MM.1S (cell line): ENCODE data around the gene NEURL1.

Experiments used
- DNase-seq: peaks from one replicate; pipeline ENCODE4 v3.0.0-alpha.2; 2015
- H2AFZ ChIP-seq: fragments of 300-600 bp; sonication (generic); 2 replicates; pipeline ENCODE4 v1.6.0; 2016; ENCODE audit warnings: antibody characterized with exemption, low read length
- H3F3A ChIP-seq: fragments of 300-600 bp; sonication (generic); 2 replicates; pipeline ENCODE4 v1.6.1; 2016; ENCODE audit warnings: mild to moderate bottlenecking, antibody characterized with exemption, low read length, moderate library complexity, mixed read lengths; ENCODE audit not compliant: insufficient read depth
- H3K27ac ChIP-seq: fragments of 300-600 bp; sonication (generic); 2 replicates; pipeline ENCODE4 v1.5.1; 2016; ENCODE audit warnings: mild to moderate bottlenecking, low read length
- H3K27me3 ChIP-seq: fragments of 300-600 bp; sonication (generic); replicated peaks from 2 replicates; pipeline ENCODE4 v1.6.0; 2016; ENCODE audit warnings: low read length; ENCODE audit not compliant: insufficient read depth
- H3K36me3 ChIP-seq: fragments of 300-600 bp; sonication (generic); replicated peaks from 2 replicates; pipeline ENCODE4 v1.6.1; 2016; ENCODE audit warnings: mild to moderate bottlenecking, low read length, mixed read lengths; ENCODE audit not compliant: insufficient read depth
- H3K4me1 ChIP-seq: fragments of 300-600 bp; sonication (generic); 2 replicates; pipeline ENCODE4 v1.6.1; 2016; ENCODE audit warnings: low read length, mixed read lengths
- H3K4me2 ChIP-seq: fragments of 300-600 bp; sonication (generic); 2 replicates; pipeline ENCODE4 v1.6.0; 2016; ENCODE audit warnings: low read depth, low read length
- H3K4me3 ChIP-seq: fragments of 300-600 bp; sonication (generic); 2 replicates; pipeline ENCODE4 v1.5.1; 2016; ENCODE audit warnings: low read length, mixed read lengths
- H3K79me2 ChIP-seq: fragments of 300-600 bp; sonication (generic); 2 replicates; pipeline ENCODE4 v1.6.1; 2016; ENCODE audit warnings: mixed run types, low read length, mixed read lengths
- H3K9ac ChIP-seq: fragments of 300-600 bp; sonication (generic); 2 replicates; pipeline ENCODE4 v1.6.1; 2016; ENCODE audit warnings: low read length, mixed read lengths
- H3K9me2 ChIP-seq: fragments of 300-600 bp; sonication (generic); replicated peaks from 2 replicates; pipeline ENCODE4 v1.6.1; 2016; ENCODE audit warnings: mild to moderate bottlenecking, low read length, mixed read lengths; ENCODE audit not compliant: insufficient read depth
- H3K9me3 ChIP-seq: fragments of 300-600 bp; sonication (generic); replicated peaks from 2 replicates; pipeline ENCODE4 v1.6.1; 2016; ENCODE audit warnings: mild to moderate bottlenecking, low read length, mixed read lengths; ENCODE audit not compliant: insufficient read depth
- H4K20me1 ChIP-seq: fragments of 300-600 bp; sonication (generic); 2 replicates; pipeline ENCODE4 v1.6.1; 2016; ENCODE audit warnings: mild to moderate bottlenecking, low read length, moderate library complexity, mixed read lengths; ENCODE audit not compliant: insufficient read depth
- EZH2 ChIP-seq: fragments of 300-600 bp; sonication (generic); optimal IDR thresholded peaks from 2 replicates; pipeline ENCODE3; 2017; ENCODE audit warnings: low read depth, mild to moderate bottlenecking, antibody characterized with exemption, low read length, mixed read lengths
- EZH2phosphoT487 ChIP-seq: fragments of 300-600 bp; sonication (generic); IDR thresholded peaks from 2 replicates; pipeline ENCODE4 v1.6.1; 2018; ENCODE audit warnings: antibody characterized with exemption, low read length
- TF ChIP-seq, protein P1 (sequence below): fragments of 300-600 bp; sonication (generic); IDR thresholded peaks from 2 replicates; pipeline ENCODE4 v1.5.1; 2016; ENCODE audit warnings: antibody characterized with exemption, low read length, mixed read lengths

NEURL1 gene

DNA sequence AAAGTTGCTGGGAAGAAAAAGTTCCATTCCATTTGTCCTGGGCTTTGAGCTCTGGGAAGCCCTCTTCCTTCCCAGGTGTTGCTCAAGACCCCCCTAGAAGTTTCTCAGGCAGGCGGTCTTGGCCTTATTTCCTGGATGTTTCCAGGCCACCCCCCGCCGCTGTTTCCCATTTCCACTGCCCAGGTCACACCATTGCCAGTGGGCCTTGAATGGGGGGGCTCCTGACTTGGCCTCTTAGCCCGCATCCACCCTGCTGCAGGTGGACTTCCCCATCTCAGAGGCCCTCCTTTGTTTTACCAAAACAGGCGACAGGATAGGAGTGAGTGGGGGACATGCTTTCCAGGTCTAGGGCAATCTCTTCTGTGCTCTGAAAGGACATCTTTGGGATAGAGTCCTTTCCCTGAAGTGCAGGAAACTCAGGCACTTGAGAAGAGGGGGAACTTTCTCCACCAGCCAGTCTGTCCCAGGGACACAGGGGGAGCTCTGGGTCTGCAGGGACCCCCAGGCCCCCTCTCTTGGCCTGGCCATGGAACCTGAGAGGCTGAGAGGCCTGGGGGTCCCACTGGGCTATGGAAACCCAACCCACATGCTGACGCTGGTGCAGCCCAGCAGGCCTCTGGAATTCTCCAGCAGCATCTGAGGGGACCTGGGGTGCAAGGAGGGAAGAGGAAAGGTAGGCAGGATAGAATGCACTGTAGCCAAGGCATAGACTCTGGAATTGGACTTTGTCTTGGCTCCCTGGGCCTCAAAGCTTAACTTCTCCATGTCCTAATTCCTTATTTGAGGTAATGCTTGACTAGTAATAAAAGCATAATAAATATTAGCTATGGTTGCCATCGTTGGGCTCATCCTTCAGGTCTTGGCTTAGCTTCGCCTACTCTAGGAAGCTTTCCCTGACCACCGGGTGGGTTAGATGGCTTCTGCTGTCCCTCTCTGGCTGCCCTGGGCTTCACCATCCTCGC is 17.6 kb downstream of the NEURL1 start:
- Histone ChIP-seq H3K27me3 (peaks cover 24% of the 10 kb centered on the region), H3K27ac (no peak overlapping the region), H3K9me3 (no peaks in the 10 kb centered on the region), H3K4me1 (peaks cover 34% of the 10 kb centered on the region), H4K20me1 (no peaks in the 10 kb centered on the region), H3K4me3 (no peak overlapping the region), H3K9me2 (no peaks in the 10 kb centered on the region), H3K36me3 (no peaks in the 10 kb centered on the region), H3K79me2 (peaks cover under 1% of the 10 kb centered on the region; the same call in 1 of the 2 replicates), H3K4me2 (no peak overlapping the region), H2AFZ (no peak overlapping the region), H3K9ac (no peak overlapping the region), H3F3A (peaks cover 16% of the 10 kb centered on the region)
- DNase-seq = no peak
- TF ChIP-seq EZH2phosphoT487 (no peak), EZH2 (no peak)
- TF ChIP-seq, protein P1, sequence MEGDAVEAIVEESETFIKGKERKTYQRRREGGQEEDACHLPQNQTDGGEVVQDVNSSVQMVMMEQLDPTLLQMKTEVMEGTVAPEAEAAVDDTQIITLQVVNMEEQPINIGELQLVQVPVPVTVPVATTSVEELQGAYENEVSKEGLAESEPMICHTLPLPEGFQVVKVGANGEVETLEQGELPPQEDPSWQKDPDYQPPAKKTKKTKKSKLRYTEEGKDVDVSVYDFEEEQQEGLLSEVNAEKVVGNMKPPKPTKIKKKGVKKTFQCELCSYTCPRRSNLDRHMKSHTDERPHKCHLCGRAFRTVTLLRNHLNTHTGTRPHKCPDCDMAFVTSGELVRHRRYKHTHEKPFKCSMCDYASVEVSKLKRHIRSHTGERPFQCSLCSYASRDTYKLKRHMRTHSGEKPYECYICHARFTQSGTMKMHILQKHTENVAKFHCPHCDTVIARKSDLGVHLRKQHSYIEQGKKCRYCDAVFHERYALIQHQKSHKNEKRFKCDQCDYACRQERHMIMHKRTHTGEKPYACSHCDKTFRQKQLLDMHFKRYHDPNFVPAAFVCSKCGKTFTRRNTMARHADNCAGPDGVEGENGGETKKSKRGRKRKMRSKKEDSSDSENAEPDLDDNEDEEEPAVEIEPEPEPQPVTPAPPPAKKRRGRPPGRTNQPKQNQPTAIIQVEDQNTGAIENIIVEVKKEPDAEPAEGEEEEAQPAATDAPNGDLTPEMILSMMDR = no peak

DNA sequence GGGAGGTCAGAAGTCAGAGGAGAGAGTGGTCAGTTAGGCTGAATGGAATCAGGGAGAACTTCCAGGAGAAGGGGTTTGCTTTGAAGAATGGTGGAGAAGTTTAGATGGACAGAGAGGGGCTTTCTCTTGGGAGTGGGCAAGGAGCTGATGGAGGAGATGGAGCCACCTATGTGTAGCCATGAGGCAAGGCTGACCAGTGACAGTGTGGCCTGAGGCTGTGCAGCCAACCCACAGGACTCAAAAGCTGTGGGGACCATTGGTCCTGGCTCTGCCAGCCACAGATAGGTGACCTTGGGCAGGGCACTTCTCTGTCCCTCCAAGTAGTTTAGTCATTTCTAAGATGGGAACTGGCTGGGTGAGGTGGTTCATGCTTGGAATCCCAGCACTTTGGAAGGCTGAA is 18.7 kb downstream of the NEURL1 start:
- Histone ChIP-seq H3F3A (peaks cover 11% of the 10 kb centered on the region), H3K79me2 (no peaks in the 10 kb centered on the region; the same call in 1 of the 2 replicates), H3K4me2 (no peak overlapping the region), H3K4me1 (peaks cover 25% of the 10 kb centered on the region), H3K9ac (no peak overlapping the region), H3K9me2 (no peaks in the 10 kb centered on the region), H3K27me3 (peaks cover 24% of the 10 kb centered on the region), H2AFZ (no peak overlapping the region), H3K36me3 (no peaks in the 10 kb centered on the region), H3K9me3 (no peaks in the 10 kb centered on the region), H3K4me3 (no peak overlapping the region), H3K27ac (no peak overlapping the region), H4K20me1 (no peaks in the 10 kb centered on the region)
- TF ChIP-seq, protein P1 = no peak
- TF ChIP-seq EZH2phosphoT487 (no peak), EZH2 (no peak)
- no peak for DNase-seq

DNA sequence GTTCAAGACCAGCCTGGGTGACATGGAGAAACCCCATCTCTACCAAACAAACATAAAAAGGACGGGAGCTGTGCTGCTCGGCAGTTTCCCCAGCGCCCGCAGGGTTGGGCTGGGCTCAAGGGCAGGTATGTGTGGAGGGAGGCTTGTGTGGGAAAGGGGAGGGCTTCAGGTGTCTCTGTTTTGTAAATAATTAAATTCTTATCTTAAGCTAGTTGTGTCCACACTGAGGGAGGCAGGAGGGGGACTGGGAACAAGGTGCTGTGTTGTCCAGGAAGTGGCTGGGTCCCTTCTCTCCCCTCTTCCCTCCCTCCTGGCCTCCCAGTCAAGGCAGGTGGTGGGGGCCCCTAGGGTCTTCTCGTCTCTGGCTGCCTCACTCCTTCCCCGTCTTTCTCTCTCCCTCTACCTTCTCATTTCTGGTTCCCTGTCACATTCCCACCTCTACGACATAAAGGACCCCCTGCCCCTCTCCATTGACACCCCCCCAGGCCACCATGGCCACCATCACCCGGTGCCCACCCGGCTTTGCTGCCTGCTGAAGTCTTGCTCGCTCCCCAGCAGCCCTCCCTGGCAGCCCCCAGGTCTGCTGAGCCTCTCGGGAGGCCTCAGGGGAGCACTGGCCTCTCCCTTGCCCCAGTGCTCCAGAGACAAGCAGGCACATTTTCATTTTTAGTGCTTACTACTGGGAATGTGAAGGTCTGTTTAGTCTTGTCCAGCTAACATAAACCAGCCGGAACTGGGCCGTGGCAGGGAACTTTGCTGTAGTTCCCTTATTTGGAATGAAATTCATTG is 19.3 kb downstream of the NEURL1 start:
- Histone ChIP-seq H3F3A (peaks cover 5% of the 10 kb centered on the region), H3K4me1 (peaks cover 19% of the 10 kb centered on the region), H3K9me2 (no peaks in the 10 kb centered on the region), H4K20me1 (no peaks in the 10 kb centered on the region), H3K4me3 (no peak overlapping the region), H2AFZ (no peak overlapping the region), H3K4me2 (no peak overlapping the region), H3K36me3 (no peaks in the 10 kb centered on the region), H3K9me3 (no peaks in the 10 kb centered on the region), H3K79me2 (no peaks in the 10 kb centered on the region; the same call in 1 of the 2 replicates), H3K9ac (no peak overlapping the region), H3K27ac (no peak overlapping the region), H3K27me3 (peaks cover 24% of the 10 kb centered on the region)
- TF ChIP-seq EZH2 (no peak), EZH2phosphoT487 (no peak)
- TF ChIP-seq, protein P1 = no peak
- no peak for DNase-seq
